ENCODE results near the gene GLIPR1. TPM values are rescaled to one million over a fixed set of nuclear protein-coding genes. Genes with fewer than 3 reads are reported as not detected.
"Not testable (repeated sequence)": the region's sequence is repeated elsewhere in the genome, so short reads cannot be mapped to it uniquely, and the experiment has no call there.

The GLIPR1 gene
- total RNA-seq, 1 donor from 2014 or later: 1.3 TPM

GRCh38 chr12:75511116-75512048 lies 30.8 kb downstream of the GLIPR1 start, which contains the start of gene KRR1:
KRR1 (minus strand) TSS chr12:75511609; CDS start chr12:75511597, 12 bp downstream.
- peak; percentile 98 for DNase-seq (ENCODE audit: low read depth in 2 of 2)

DNA sequence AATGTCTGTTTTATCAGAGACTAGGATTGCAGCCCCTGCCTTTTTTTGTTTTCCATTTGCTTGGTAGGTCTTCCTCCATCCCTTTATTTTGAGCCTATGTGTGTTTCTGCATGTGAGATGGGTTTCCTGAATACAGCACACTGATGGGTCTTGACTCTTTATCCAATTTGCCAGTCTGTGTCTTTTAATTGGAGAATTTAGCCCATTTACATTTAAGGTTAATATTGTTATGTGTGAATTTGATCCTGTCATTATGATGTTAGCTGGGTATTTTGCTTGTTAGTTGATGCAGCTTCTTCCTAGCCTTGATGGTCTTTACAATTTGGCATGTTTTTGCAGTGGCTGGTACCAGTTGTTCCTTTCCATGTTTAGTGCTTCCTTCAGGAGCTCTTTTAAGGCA lies 40.7 kb downstream of the GLIPR1 start:
- DNase-seq (ENCODE audit: low read depth in 2 of 2): not testable (repeated sequence)

- not testable (repeated sequence) for DNase-seq (ENCODE audit: low read depth in 2 of 2)
Observed at GRCh38 chr12:75522124-75522523, 41.6 kb downstream of the GLIPR1 start.

DNA sequence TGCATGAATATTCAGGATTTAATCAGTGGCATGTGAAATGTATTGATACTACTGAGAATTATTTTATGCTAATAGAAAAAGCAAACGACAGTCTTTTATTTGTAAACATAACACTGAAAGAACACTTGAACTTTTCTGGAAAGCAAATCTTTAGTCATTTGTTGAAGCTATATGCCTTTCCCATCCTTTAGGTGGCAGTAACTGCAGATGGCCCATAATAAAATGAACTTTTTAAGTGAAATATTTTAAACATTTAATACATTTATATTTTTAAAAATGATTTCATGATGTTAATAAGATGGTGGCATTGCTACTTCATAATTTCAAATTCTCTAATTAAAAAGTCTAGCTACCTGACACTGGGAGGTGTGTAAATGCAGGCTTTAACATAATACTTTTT lies 44.7 kb downstream of the GLIPR1 start:
- peak in 1 of 2 donors; percentile 5 for DNase-seq (ENCODE audit: low read depth in 2 of 2)

- DNase-seq (ENCODE audit: low read depth in 2 of 2): peak; percentile 48 to 66
Observed at GRCh38 chr12:75526655-75527511, 46.3 kb downstream of the GLIPR1 start.

DNA sequence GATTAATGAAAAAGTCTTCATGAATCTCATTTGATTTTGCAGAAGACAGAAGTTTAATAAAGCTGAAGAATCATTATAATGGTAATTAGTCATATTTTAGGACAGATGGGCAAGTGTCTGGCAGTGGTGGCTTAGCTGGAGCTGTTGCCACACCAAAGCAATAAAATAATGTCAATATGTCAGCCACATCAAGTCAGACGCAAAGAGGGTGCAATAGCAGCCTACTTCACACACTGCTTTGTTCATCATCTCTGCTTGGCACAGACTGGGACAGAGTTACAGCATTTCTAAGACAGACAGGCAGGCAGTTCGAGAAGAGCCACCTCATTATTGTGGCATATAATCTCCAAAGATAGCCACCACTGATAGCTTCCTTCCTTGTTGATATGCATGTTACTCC lies 47.7 kb downstream of the GLIPR1 start:
- DNase-seq (ENCODE audit: low read depth in 2 of 2): no peak

DNA sequence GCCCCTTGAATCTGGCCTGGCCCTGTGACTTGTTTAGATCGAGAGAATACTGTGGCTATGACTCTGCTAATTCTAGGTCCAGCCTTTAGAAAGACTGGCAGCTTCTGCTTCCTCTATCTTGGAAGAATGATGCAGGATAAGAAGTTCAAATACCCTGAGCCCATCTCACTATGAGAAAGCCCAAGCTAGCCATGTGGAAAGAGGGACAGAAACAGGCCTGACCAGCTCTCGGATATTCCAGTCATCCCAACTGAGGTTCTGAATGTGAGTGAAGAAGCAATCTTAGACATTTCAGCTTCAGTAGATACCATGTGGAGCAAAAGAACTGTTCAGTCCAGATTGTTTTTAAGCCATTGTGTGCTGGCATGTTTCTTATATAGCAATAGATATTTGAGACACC lies 48.1 kb downstream of the GLIPR1 start:
- DNase-seq (ENCODE audit: low read depth in 2 of 2): no peak

- DNase-seq (ENCODE audit: low read depth in 2 of 2): no peak
Observed at GRCh38 chr12:75529316-75529715, 48.8 kb downstream of the GLIPR1 start.

- no peak for DNase-seq (ENCODE audit: low read depth in 2 of 2)
Observed at GRCh38 chr12:75529826-75530225, 49.3 kb downstream of the GLIPR1 start.

- DNase-seq (ENCODE audit: low read depth in 2 of 2): no peak
Observed at GRCh38 chr12:75533239-75533638, 52.7 kb downstream of the GLIPR1 start.

- no peak for DNase-seq (ENCODE audit: low read depth in 2 of 2)
Observed at GRCh38 chr12:75539889-75540288, 59.3 kb downstream of the GLIPR1 start.

- no peak for DNase-seq (ENCODE audit: low read depth in 2 of 2)
Observed at GRCh38 chr12:75542942-75543341, 62.4 kb downstream of the GLIPR1 start.

DNA sequence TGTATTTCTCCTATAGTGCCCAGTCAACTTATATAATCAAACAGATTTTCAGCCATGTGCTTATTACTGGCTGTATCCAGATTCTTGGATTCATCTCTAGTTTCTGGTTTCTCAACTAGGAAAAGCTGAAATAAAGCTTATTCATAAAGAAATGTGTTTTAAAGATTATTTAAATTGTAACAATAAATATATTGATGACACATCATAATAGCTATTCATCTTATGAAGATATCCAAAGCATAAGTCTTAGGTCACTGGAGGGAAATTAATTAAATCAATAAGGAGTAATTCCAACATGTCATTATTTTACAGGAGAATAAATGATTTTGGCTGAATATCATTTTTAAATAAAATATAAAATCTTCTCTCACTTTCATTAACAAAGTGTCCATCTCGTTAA lies 63.0 kb downstream of the GLIPR1 start:
- DNase-seq (ENCODE audit: low read depth in 2 of 2): no peak

DNA sequence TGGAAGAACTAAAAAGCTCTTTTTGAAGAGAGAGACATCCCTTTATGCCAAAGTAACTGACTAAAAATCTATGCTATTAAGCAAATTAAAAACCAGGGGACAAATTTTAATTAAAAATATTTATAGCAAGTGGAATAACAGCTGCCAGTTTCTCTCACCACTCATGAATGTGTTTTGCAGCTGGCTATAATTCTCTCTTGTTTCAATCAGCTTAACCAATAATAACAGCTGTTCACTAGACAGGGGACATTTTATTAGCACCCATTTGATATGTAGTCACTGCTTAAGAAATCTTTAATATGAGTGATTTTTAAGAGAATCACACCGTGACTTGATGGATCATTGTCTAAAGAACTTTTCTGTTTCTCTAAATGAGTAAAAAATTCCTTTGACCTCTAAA lies 65.1 kb downstream of the GLIPR1 start:
- no peak for DNase-seq (ENCODE audit: low read depth in 2 of 2)

DNA sequence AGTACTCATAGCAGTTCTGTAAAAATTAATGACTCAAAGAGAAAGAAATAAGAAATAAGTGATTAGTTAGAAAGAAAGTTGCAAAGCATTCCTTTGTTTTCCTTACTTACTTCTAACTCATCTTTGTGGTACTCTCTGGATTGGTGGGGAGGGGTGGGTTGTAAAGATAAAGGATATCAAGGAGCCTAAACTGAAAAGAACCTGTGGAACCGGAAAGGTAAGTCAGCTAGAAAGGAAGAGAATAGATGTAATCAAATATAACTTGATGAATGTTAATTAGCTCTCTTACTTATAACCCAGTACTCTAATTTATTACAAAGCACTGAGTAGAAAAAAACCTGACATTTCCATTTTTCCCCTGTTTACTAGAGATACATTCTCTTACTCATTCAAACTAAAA lies 68.3 kb downstream of the GLIPR1 start:
- DNase-seq (ENCODE audit: low read depth in 2 of 2): no peak

DNA sequence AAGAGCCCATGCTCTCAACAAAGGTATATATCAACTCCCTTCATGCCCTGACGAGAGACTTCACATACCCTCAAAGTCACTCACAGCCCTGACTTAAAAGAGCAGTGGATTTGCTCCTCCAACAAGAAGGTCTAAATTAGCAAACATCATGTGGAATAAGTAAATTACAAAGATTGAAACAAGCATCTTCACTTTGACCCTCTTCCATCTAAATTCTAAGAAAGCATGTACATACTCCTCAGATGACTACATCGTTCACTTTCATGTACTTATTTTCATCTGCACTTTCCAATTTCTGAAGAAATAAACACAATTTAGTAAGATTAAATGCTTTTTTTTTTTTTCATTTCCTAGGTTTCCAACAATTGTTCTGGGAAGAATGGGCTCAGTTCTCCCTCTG lies 69.4 kb downstream of the GLIPR1 start:
- no peak for DNase-seq (ENCODE audit: low read depth in 2 of 2)

- peak in 1 of 2 donors; percentile 74 for DNase-seq (ENCODE audit: low read depth in 2 of 2)
Observed at GRCh38 chr12:75550401-75551240, 70.1 kb downstream of the GLIPR1 start.

- no peak for DNase-seq (ENCODE audit: low read depth in 2 of 2)
Observed at GRCh38 chr12:75551477-75551876, 70.9 kb downstream of the GLIPR1 start.

GRCh38 chr12:75553398-75553797 lies 72.8 kb downstream of the GLIPR1 start:
- no peak for DNase-seq (ENCODE audit: low read depth in 2 of 2)

Measured in dermis microvascular lymphatic vessel endothelial cell (primary cell).